ENCODE data around the gene POLN.

- TF ChIP-seq POLR2A (IDR thresholded peaks at IDR 0.05; ENCODE audit: low read length) (no peak), REST (IDR thresholded peaks at IDR 0.05) (no peak), HDAC2 (IDR thresholded peaks at IDR 0.05) (no peak), EP300 (IDR thresholded peaks at IDR 0.05) (no peak), CTCF (IDR thresholded peaks at IDR 0.05) (no peak), JUN (IDR thresholded peaks at IDR 0.05) (no peak), RCOR1 (IDR thresholded peaks at IDR 0.05; ENCODE audit: low read depth, low read length) (no peak)
- TF ChIP-seq, protein P1, sequence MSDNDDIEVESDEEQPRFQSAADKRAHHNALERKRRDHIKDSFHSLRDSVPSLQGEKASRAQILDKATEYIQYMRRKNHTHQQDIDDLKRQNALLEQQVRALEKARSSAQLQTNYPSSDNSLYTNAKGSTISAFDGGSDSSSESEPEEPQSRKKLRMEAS (IDR thresholded peaks at IDR 0.05): no peak
- TF ChIP-seq, protein P2, sequence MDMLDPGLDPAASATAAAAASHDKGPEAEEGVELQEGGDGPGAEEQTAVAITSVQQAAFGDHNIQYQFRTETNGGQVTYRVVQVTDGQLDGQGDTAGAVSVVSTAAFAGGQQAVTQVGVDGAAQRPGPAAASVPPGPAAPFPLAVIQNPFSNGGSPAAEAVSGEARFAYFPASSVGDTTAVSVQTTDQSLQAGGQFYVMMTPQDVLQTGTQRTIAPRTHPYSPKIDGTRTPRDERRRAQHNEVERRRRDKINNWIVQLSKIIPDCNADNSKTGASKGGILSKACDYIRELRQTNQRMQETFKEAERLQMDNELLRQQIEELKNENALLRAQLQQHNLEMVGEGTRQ (IDR thresholded peaks at IDR 0.05): no peak
- TF ChIP-seq, protein P3, sequence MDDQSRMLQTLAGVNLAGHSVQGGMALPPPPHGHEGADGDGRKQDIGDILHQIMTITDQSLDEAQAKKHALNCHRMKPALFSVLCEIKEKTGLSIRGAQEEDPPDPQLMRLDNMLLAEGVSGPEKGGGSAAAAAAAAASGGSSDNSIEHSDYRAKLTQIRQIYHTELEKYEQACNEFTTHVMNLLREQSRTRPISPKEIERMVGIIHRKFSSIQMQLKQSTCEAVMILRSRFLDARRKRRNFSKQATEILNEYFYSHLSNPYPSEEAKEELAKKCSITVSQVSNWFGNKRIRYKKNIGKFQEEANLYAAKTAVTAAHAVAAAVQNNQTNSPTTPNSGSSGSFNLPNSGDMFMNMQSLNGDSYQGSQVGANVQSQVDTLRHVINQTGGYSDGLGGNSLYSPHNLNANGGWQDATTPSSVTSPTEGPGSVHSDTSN (IDR thresholded peaks at IDR 0.05): no peak
- TF ChIP-seq, protein P4, sequence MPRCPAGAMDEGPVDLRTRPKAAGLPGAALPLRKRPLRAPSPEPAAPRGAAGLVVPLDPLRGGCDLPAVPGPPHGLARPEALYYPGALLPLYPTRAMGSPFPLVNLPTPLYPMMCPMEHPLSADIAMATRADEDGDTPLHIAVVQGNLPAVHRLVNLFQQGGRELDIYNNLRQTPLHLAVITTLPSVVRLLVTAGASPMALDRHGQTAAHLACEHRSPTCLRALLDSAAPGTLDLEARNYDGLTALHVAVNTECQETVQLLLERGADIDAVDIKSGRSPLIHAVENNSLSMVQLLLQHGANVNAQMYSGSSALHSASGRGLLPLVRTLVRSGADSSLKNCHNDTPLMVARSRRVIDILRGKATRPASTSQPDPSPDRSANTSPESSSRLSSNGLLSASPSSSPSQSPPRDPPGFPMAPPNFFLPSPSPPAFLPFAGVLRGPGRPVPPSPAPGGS (IDR thresholded peaks at IDR 0.05): no peak
Measured at GRCh38 chr4:2284934-2285612, 43.2 kb upstream of the POLN start.
